SH-SY5Y (cell line): ENCODE measurements around the gene ANKFY1.

Source experiments
- GATA2 ChIP-seq: IDR thresholded peaks from 2 replicates; pipeline ENCODE4 v1.6.1; 2011; ENCODE audit warnings: mild to moderate bottlenecking, low read depth, low read length
- GATA3 ChIP-seq: IDR thresholded peaks from 2 replicates; pipeline ENCODE4 v1.6.1; 2011; ENCODE audit warnings: low read depth, mild to moderate bottlenecking, low read length, moderate library complexity

- TF ChIP-seq GATA2 (no peak), GATA3 (no peak)
Measured at GRCh38 chr17:4175921-4176807, 87.6 kb downstream of the ANKFY1 start.
